HepG2 (cell line): Measurements from ENCODE around the gene IFI35. TPM values are rescaled to one million over a fixed set of nuclear protein-coding genes. Genes with fewer than 3 reads are reported as not detected.

Experiments used
- CBX1 ChIP-seq: IDR thresholded peaks from one replicate; pipeline ENCODE4 v1.6.1; 2016; ENCODE audit warnings: antibody characterized with exemption, low read depth
- FOSL1 ChIP-seq: sonication (generic); formaldehyde crosslinking; IDR thresholded peaks from 2 replicates; pipeline ENCODE4 v1.9.0; 2021; ENCODE audit warnings: missing genetic modification reagents, borderline replicate concordance
- HMG20B ChIP-seq: conservative IDR thresholded peaks from 2 replicates; pipeline ENCODE4 v1.6.1; 2016; ENCODE audit warnings: missing genetic modification reagents, missing compliant biosample characterization
- MYPOP ChIP-seq: sonication (generic); formaldehyde crosslinking; IDR thresholded peaks from 2 replicates; pipeline ENCODE4 v1.8.1; 2023; ENCODE audit warnings: mild to moderate bottlenecking, moderate library complexity, missing genetic modification reagents
- NFYB ChIP-seq: sonication (generic); formaldehyde crosslinking; IDR thresholded peaks from 2 replicates; pipeline ENCODE4 v1.4.0; 2020; ENCODE audit warnings: missing genetic modification reagents
- NR2C2 ChIP-seq: sonication (generic); formaldehyde crosslinking; IDR thresholded peaks from 2 replicates; pipeline ENCODE4 v1.4.0; 2020; ENCODE audit warnings: missing genetic modification reagents, mild to moderate bottlenecking, moderate library complexity, borderline replicate concordance
- ONECUT2 ChIP-seq: sonication (generic); formaldehyde crosslinking; IDR thresholded peaks from 2 replicates; pipeline ENCODE4 v1.4.0; 2020; ENCODE audit warnings: missing genetic modification reagents
- PHB2 ChIP-seq: fragments of 450-650 bp; IDR thresholded peaks from 2 replicates; pipeline ENCODE4 v1.6.1; 2018; ENCODE audit not compliant: partially characterized antibody
- REXO4 ChIP-seq: sonication (generic); formaldehyde crosslinking; IDR thresholded peaks from 2 replicates; pipeline ENCODE4 v1.8.0; 2022; ENCODE audit warnings: missing genetic modification reagents, mild to moderate bottlenecking, borderline replicate concordance
- SP140L ChIP-seq: sonication (generic); formaldehyde crosslinking; IDR thresholded peaks from 2 replicates; pipeline ENCODE4 v1.4.0; 2020; ENCODE audit warnings: missing genetic modification reagents, borderline replicate concordance
- STAT5B ChIP-seq: sonication (generic); formaldehyde crosslinking; IDR thresholded peaks from 2 replicates; pipeline ENCODE4 v1.4.0; 2020; ENCODE audit warnings: missing genetic modification reagents
- TARDBP ChIP-seq: sonication (generic); formaldehyde crosslinking; IDR thresholded peaks from 2 replicates; pipeline ENCODE4 v1.8.0; 2022; ENCODE audit warnings: mild to moderate bottlenecking, missing genetic modification reagents
- TFAP4 ChIP-seq: sonication (generic); IDR thresholded peaks from 2 replicates; pipeline ENCODE4 v1.6.1; 2016; ENCODE audit warnings: low read depth, borderline replicate concordance
- THRA ChIP-seq: sonication (generic); formaldehyde crosslinking; IDR thresholded peaks from 2 replicates; pipeline ENCODE4 v1.4.0; 2020; ENCODE audit warnings: missing genetic modification reagents, borderline replicate concordance
- ZBTB20 ChIP-seq: sonication (generic); formaldehyde crosslinking; IDR thresholded peaks from 2 replicates; pipeline ENCODE4 v1.8.1; 2023; ENCODE audit warnings: missing genetic modification reagents, low read depth, mild to moderate bottlenecking, borderline replicate concordance
- ZBTB7A ChIP-seq: sonication (generic); formaldehyde crosslinking; IDR thresholded peaks from 2 replicates; pipeline ENCODE4 v1.8.0; 2022; ENCODE audit warnings: mild to moderate bottlenecking, missing genetic modification reagents
- ZNF556 ChIP-seq: sonication (generic); formaldehyde crosslinking; IDR thresholded peaks from 2 replicates; pipeline ENCODE4 v1.4.0; 2020; ENCODE audit warnings: mild to moderate bottlenecking, missing genetic modification reagents, borderline replicate concordance
- ZNF563 ChIP-seq: sonication (generic); formaldehyde crosslinking; IDR thresholded peaks from 2 replicates; pipeline ENCODE4 v1.8.0; 2022; ENCODE audit warnings: mild to moderate bottlenecking, moderate library complexity, missing genetic modification reagents
- ZNF598 ChIP-seq: sonication (generic); formaldehyde crosslinking; IDR thresholded peaks from 2 replicates; pipeline ENCODE4 v1.5.1; 2020; ENCODE audit warnings: mild to moderate bottlenecking, missing genetic modification reagents, borderline replicate concordance
- ZNF687 ChIP-seq: sonication (generic); formaldehyde crosslinking; IDR thresholded peaks from 2 replicates; pipeline ENCODE4 v1.5.1; 2020; ENCODE audit warnings: mild to moderate bottlenecking, missing genetic modification reagents, moderate library complexity
- ZSCAN21 ChIP-seq: sonication (generic); formaldehyde crosslinking; IDR thresholded peaks from 2 replicates; pipeline ENCODE4 v1.8.0; 2022; ENCODE audit warnings: mild to moderate bottlenecking, missing genetic modification reagents, moderate library complexity, borderline replicate concordance
- polyA plus RNA-seq, 8 experiments: library from polyadenylated mRNA; depleted of rRNA in 3 of 8; stranded (reverse) in 7 of 8; unstranded in 1 of 8; fragments of >200 nt; fragmentation: Illumina TruSeq in 4 of 8; extraction: Trizol in 4 of 8; gene quantifications; 2 replicates each; pipeline versions ENCODE4 v1.2.1 to v1.2.3, GENCODE V29; 2011 to 2016; ENCODE audit warnings: low read depth in 4 of 8, missing spikeins in 1 of 8, mixed read lengths in 1 of 8; ENCODE audit not compliant: insufficient read depth in 1 of 8
- total RNA-seq, 5 experiments: library from RNA; depleted of rRNA; stranded (reverse); fragments of >200 nt; fragmentation: Illumina TruSeq; extraction: Trizol; gene quantifications; 2 replicates each; pipeline ENCODE4 v1.2.3, GENCODE V29; 2016; ENCODE audit warnings: low read depth in 1 of 5

IFI35 gene
- total and polyA plus RNA-seq, 2 of the 13 experiments (the other 11 are each of a cell fraction or from before 2014, with no cell fraction given), result 28.9 to 38.1 TPM

GRCh38 chr17:43021741-43022512 is 15.3 kb downstream of the IFI35 start, which contains the start of gene VAT1 (continued):
- TF ChIP-seq MYPOP (peak; percentile 88), STAT5B (CRISPR knock-in tag) (0 out of 2 replicates have a peak, but pooled peaks have one; percentile 12), ZBTB20 (no peak), NR2C2 (CRISPR knock-in tag) (0 out of 2 replicates have a peak, but pooled peaks have one; percentile 34), REXO4 (CRISPR knock-in tag) (no peak), THRA (CRISPR knock-in tag) (peak; percentile 43; the same call in 1 of the 2 replicates), TFAP4 (peak; percentile 96), PHB2 (no peak), ONECUT2 (CRISPR knock-in tag) (peak; percentile 31; the same call in 1 of the 2 replicates), ZNF563 (CRISPR knock-in tag) (peak; percentile 88), ZNF687 (peak; percentile 86), ZBTB7A (CRISPR knock-in tag) (peak; percentile 59; the same call in 1 of the 2 replicates), TARDBP (peak; percentile 76; the same call in 1 of the 2 replicates), ZSCAN21 (CRISPR knock-in tag) (peak; percentile 77; the same call in 1 of the 2 replicates), FOSL1 (CRISPR knock-in tag) (peak; percentile 32; the same call in 1 of the 2 replicates), ZNF556 (CRISPR knock-in tag) (peak; percentile 98; the same call in 1 of the 2 replicates), NFYB (CRISPR knock-in tag) (0 out of 2 replicates have a peak, but pooled peaks have one; percentile 15), ZNF598 (peak; percentile 83; the same call in 1 of the 2 replicates), CBX1 (no peak), HMG20B (no peak), SP140L (no peak)
